Right ventricle myocardium inferior (tissue), 1 donor: ENCODE measurements around the gene ASIC2. TPM values are rescaled to one million over a fixed set of nuclear protein-coding genes. Genes with fewer than 3 reads are reported as not detected.

Experiments used
- ATAC-seq: fragments of 200-7000 bp; cut with Tn5 transposase; one replicate; pipeline ENCODE4 v1.9.1; 2020; ENCODE audit warnings: mild to moderate bottlenecking, moderate library complexity
- DNase-seq: peaks from one replicate; pipeline ENCODE4 v3.0.0; 2021; ENCODE audit errors: missing footprints
- intact Hi-C: fragments of 100-400 bp; cut with DNase I; formaldehyde crosslinking; loops from one replicate; pipeline ENCODE4 v1.11.0; 2022
- total RNA-seq: library from RNA; stranded (reverse); fragmentation: NEBNext Ultra II Directional; extraction: Animal tissue kit (Norgen Biotek cat#: 25700); gene quantifications from one replicate; pipeline ENCODE4 v1.2.1, GENCODE V29; 2021
- donor health status: DM: no; HTN: yes; CAD: no; lungs with severe emphysema.

Gene ASIC2
- total RNA-seq, 1 donor from 2014 or later: not detected

DNA sequence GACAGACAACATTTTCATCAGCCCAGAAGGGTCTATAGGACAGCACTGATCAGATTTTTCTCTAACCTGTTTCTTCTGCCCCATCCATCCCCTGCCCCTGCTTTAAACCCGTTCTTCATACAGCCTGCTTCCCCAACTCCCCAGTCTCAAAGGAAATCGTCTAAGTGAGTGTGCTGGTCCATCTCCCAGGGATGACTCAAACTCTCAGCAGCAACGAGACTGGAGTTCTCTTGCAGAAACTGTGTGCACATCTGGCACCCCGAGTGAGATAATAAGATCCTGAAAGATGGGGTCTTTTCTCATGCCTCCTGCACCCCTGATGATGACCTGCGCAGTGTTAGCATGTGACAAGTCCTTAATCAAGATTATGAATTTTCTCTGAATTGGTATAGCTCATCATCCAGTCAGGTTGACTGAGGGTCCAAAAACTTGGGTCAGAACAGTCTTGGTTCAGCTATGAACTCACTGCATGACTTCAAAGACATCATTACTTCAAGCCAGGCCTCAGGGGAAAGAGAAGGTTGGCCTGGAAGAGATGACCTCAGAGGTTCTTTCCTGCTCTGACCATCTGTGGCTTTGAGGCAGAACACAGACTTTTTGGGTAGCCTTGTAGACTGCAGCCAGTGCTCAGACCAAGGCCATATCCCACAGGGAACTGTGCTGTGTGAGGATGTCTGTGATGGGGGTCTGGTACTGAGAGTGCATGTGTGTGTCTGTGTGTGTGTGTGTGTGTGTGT, 183.6 kb downstream of the ASIC2 start:
- DNase-seq: no peak
- ATAC-seq: no peak
- intact Hi-C loops: no loop called here

GRCh38 chr17:33106525-33107165, 186.4 kb downstream of the ASIC2 start:
- DNase-seq: no peak
- intact Hi-C loops: no loop called here
- ATAC-seq: no peak

DNA sequence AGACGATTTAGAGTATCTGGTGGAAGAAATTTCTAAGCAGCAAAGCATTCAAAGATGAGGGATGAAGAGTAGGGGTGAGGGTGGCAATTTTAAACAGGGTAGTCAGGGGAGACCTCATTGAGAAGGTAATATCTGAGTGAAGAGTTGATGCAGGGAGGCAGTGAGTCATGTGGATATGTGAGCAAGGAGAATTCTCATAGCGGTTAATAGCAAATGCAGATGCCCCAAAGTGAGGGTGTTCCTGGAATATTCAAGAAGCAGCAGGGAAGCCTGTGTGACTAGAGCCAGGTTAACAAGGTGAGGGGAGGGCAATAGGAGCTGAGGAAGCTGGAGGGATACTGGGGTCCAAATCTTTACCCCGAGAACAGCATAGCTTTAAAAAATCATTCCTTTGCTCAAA, 187.2 kb downstream of the ASIC2 start:
- no peak for DNase-seq
- ATAC-seq: no peak
- intact Hi-C loops: no loop called here

DNA sequence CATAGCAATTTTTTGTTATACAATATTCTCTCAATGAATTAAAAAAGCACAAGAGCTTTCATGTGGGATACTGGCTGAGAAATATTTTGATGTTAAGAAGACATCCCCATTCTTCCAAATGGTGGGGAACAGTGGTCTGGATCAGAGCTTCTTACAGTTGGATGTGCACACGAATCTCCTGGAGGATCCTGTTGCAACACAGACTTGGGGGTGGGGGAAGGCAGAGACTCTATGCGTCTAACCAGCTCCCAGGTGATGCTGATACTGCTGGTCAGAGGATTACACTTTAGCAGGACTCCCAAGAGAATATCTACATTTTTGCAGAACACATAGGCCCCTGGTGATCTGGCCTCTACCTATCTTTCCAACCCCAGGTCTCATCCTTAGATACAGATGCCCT, 193.2 kb downstream of the ASIC2 start:
- ATAC-seq (no peak), DNase-seq (no peak)
- intact Hi-C loops: no loop called here

DNA sequence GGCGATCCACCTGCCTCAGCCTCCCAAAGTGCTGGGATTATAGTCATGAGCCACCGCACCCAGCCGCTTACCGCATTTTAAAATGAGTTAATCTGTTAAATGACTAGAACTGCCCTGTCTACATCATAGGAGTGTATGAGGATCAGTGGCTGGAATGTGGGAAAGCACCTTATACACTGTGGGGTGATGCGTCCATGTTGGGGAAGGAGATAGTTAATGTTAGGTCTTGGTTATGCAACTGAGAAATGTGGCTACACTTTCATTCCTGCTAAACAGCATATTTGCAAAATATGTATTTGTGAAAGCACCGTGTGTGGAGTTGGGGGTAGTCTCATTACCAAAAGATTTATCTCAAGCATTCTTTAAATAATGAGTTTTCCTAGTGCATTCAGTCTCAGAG, 193.8 kb downstream of the ASIC2 start:
- intact Hi-C loops: no loop called here
- DNase-seq: no peak
- ATAC-seq: no peak

GRCh38 chr17:33097411-33097810, 195.7 kb downstream of the ASIC2 start:
- DNase-seq (no peak), ATAC-seq (no peak)

GRCh38 chr17:33096161-33096560, 196.9 kb downstream of the ASIC2 start:
- DNase-seq (no peak), ATAC-seq (no peak)
- intact Hi-C loops: no loop called here

More at GRCh38 chr17:33097411-33097810, 195.7 kb downstream of the ASIC2 start:
- intact Hi-C loops: no loop called here

- ATAC-seq (no peak), DNase-seq (no peak)
- intact Hi-C loops: no loop called here
Measured at GRCh38 chr17:33091271-33091670, 201.8 kb downstream of the ASIC2 start.

DNA sequence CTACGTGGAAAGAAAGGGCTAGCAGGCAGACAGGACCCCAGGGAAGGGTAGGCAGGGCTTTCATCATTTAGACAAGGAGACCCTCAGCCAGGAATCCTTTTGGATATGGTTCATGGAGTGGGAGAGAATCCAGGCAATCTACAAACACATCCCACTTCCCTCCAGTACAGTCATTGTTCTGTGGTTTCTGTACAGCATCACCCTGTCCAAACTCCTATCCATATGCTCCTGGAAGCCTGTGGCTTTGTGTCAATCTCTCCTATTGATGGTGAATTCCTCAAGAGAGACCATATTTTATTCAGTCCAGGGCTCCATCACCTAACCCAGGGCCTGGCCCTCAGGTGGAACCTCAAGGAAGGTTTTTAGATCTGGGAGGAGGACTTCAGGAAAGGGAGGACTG, 202.3 kb downstream of the ASIC2 start:
- intact Hi-C loops: no loop called here
- ATAC-seq (no peak), DNase-seq (no peak)

GRCh38 chr17:33086878-33087277, 206.2 kb downstream of the ASIC2 start:
- DNase-seq: no peak
- intact Hi-C loops: no loop called here
- no peak for ATAC-seq

GRCh38 chr17:33086041-33086440, 207.1 kb downstream of the ASIC2 start:
- ATAC-seq (no peak), DNase-seq (no peak)
- intact Hi-C loops: no loop called here

DNA sequence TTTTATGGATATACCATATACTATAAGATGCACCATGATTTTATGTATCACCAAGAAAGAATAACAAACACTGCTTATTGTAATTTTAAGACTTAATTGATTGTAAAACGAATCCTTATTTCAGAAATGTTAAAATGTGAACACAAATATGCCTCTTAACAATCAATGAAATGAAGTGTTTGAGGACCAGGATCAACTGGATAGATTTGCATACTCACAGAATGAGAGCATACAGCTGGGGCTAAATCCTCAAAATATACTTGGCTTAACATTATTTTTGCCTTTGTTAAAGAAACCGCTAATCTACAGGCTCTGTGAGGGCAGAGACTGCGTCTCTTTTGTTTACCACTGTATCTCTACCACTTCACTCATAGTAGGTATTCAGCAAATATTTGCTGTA, 207.8 kb downstream of the ASIC2 start:
- DNase-seq (no peak), ATAC-seq (no peak)
- intact Hi-C loops: no loop called here

DNA sequence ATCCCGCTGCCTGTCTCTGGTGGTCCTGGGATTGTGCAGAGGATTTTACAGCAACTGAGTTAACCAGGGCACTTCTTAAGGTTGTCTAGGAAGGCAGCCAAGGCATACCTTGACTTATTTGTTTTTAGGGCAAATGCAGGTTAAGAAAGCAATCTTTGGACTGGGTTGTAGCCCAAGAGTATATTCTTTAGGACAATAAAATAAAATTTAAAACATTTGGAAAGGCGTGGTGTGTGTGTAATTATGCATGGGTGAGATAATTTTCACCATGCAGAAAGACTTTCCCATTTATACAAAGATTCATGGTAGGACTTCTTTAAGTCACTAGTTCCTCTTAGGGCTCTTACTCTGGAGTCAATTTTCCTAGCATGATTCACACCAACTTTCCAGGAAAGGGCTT, 208.3 kb downstream of the ASIC2 start:
- ATAC-seq (no peak), DNase-seq (no peak)
- intact Hi-C loops: no loop called here

DNA sequence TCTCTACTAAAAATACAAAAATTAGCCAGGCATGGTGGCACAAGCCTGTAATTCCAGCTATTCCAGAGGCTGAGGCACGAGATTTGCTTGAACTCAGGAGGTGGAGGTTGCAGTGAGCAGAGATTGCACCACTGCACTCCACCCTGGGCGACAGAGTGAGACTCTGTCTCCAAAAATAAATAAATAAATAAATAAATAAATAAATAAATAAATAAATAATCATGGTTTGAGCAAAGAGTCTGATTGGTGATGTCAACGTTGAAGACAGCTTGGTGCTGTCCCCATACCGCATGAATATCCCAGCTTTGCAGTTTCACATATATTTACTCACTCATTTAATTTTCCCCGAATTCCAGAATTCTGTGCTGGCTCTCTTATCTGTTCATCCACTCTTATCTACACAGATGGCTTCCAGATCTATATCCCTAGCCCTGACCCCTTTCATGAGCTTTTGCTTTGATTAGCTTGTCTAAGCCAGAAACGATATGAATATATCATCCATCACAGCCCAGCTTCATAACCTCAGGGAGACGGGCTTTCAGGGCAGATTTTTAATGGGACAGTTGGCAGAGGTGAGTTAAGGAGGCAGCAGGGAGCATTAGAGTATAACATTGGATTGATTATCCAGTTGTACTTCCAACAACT, 210.4 kb downstream of the ASIC2 start:
- ATAC-seq (no peak), DNase-seq (no peak)
- intact Hi-C loops: no loop called here

DNA sequence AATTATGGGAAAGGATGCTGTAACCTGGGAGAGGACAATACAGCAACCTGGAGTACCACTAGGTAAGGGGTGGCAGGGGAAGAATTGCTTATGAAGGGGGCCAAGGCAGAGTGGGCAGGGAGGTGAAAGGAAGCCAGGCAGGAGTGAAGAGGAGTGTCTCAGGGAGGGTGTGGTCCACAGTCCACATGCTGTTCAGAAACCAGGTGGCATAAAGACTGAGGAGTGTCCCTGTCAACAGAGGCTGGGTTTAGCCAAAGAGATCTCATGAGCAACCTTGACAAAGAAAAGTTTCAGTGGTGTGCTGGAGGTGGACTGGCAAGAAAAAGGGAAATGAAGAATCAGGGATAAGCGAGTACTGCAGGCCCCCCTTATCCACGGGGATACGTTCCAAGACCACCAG, 213.0 kb downstream of the ASIC2 start:
- intact Hi-C loops: no loop called here
- no peak for DNase-seq
- ATAC-seq: no peak

- DNase-seq (no peak), ATAC-seq (no peak)
- intact Hi-C loops: no loop called here
Measured at GRCh38 chr17:33079201-33079600, 213.9 kb downstream of the ASIC2 start.

DNA sequence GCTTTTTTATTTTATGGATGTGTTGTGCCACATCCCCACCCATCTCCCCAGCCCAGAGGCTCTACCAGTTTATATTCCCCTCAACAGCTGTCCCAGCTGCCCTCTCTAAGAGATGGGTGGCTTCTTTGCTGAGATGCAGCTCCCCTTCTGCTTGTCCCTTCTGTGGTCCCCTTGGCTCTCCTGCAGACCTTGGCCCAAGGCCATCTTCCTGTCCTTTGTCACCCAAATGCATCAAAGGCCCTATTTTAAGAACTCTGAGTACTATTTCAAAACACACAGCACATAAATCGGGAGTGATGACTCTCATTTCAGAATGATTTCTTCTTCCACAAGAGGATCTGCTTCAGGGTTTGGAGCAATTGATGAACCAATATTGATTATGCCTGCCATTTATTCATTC, 216.1 kb downstream of the ASIC2 start:
- intact Hi-C loops: no loop called here
- no peak for DNase-seq
- no peak for ATAC-seq

- DNase-seq (no peak), ATAC-seq (no peak)
- intact Hi-C loops: no loop called here
Measured at GRCh38 chr17:33073416-33073815, 219.7 kb downstream of the ASIC2 start.

DNA sequence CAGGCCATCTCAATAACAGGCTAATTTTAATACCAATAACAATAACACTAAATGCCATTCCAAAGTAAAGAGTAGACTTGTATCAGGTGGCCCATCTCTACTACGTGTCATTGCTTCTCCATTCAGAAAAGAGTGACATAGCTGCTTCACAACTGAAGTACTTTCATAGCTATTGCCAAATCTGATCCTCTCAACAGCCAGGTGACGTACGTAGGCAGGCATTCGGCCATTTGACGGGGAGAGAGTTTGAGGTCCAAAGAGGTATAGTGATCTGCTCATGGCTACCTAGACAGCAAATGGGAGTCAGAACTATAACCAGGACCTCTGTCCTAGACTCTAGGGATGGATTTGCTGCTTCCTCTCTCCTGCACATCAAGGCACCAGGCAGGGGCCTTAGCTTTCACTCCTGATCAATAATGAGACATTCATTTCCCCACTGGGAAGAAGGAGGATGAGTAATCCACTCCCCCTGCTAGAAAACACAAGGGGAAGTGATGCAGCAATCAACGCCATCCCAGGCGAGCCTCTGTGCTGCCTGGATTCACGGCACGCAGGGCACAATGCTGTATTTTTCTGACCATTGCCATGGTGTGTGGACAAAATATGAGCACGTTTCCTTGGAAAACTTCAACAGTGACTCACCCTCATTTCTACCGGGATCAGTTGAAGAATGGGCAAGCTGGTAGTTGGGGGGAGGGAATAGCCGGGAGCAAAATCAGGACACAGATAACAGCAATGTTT, 220.5 kb downstream of the ASIC2 start:
- intact Hi-C loops: no loop called here
- ATAC-seq: no peak

GRCh38 chr17:33071656-33072055, 221.4 kb downstream of the ASIC2 start:
- no peak for ATAC-seq
- DNase-seq: no peak
- intact Hi-C loops: no loop called here

More for the DNA sequence above, 220.5 kb downstream of the ASIC2 start:
- DNase-seq: no peak
